Effector memory CD4-positive, alpha-beta T cell (primary cell): ENCODE measurements around the gene GALNT18.
"Not testable (repeated sequence)": the region's sequence is repeated elsewhere in the genome, so short reads cannot be mapped to it uniquely, and the experiment has no call there.

Experiments
- DNase-seq, 3 donors: peaks; one replicate each; pipeline ENCODE4 v3.0.0-alpha.2; 2020
- H3K27ac ChIP-seq: 2 replicates; pipeline ENCODE4 v1.7.0; 2013; ENCODE audit warnings: mild to moderate bottlenecking, low read length, moderate library complexity; ENCODE audit not compliant: insufficient read depth, poor library complexity, severe bottlenecking
- H3K27me3 ChIP-seq: replicated peaks from 2 replicates; pipeline ENCODE4 v1.7.0; 2013; ENCODE audit warnings: mild to moderate bottlenecking, low read length; ENCODE audit not compliant: insufficient read depth, control insufficient read depth, poor library complexity, severe bottlenecking
- H3K36me3 ChIP-seq: 2 replicates; pipeline ENCODE4 v1.7.0; 2013; ENCODE audit warnings: mild to moderate bottlenecking, low read length, moderate library complexity; ENCODE audit not compliant: control insufficient read depth, insufficient read depth
- H3K4me1 ChIP-seq: 2 replicates; pipeline ENCODE4 v1.7.0; 2013; ENCODE audit warnings: low read length, mild to moderate bottlenecking; ENCODE audit not compliant: control insufficient read depth, insufficient read depth, poor library complexity, severe bottlenecking
- H3K4me3 ChIP-seq: 2 replicates; pipeline ENCODE4 v1.7.0; 2013; ENCODE audit warnings: low read length, low read depth, mild to moderate bottlenecking; ENCODE audit not compliant: insufficient read depth, poor library complexity, severe bottlenecking
- H3K9me3 ChIP-seq: 2 replicates; pipeline ENCODE4 v1.7.0; 2013; ENCODE audit warnings: mild to moderate bottlenecking, low read length, moderate library complexity; ENCODE audit not compliant: control insufficient read depth

The GALNT18 gene

GRCh38 chr11:11356842-11357241 is 265.0 kb downstream of the GALNT18 start:
- H3K9me3 ChIP-seq, result no peaks in the 10 kb centered on the region
- no peak overlapping the region for H3K4me3 ChIP-seq
- H3K4me1 ChIP-seq, result no peaks in the 10 kb centered on the region

GRCh38 chr11:11352878-11353277 is 268.9 kb downstream of the GALNT18 start, which contains the start of gene CSNK2A3:
Gene CSNK2A3, minus strand, starts transcription at chr11:11353250. Its CDS starts 131 bp downstream, at chr11:11353119.
- not testable (repeated sequence) for H3K27me3 ChIP-seq, H3K4me1 ChIP-seq, H3K9me3 ChIP-seq, H3K36me3 ChIP-seq, H3K4me3 ChIP-seq, H3K27ac ChIP-seq, DNase-seq

More at GRCh38 chr11:11356842-11357241, 265.0 kb downstream of the GALNT18 start:
- no peak for DNase-seq
- H3K27ac ChIP-seq, result no peak overlapping the region
- no peaks in the 10 kb centered on the region for H3K27me3 ChIP-seq
- H3K36me3 ChIP-seq, result no peaks in the 10 kb centered on the region

- H3K4me1 ChIP-seq, H3K27ac ChIP-seq, H3K9me3 ChIP-seq, H3K36me3 ChIP-seq, DNase-seq, H3K27me3 ChIP-seq, H3K4me3 ChIP-seq: not testable (repeated sequence)
Observed at GRCh38 chr11:11351851-11352250, 270.0 kb downstream of the GALNT18 start.

GRCh38 chr11:11351042-11351586 is 270.7 kb downstream of the GALNT18 start:
- no peak overlapping the region for H3K4me3 ChIP-seq
- H3K4me1 ChIP-seq, result no peaks in the 10 kb centered on the region
- H3K27ac ChIP-seq, result no peak overlapping the region
- H3K9me3 ChIP-seq, result no peaks in the 10 kb centered on the region
- no peak for DNase-seq
- H3K36me3 ChIP-seq, result no peaks in the 10 kb centered on the region
- no peaks in the 10 kb centered on the region for H3K27me3 ChIP-seq

- Histone ChIP-seq H3K9me3 (no peaks in the 10 kb centered on the region), H3K4me1 (no peaks in the 10 kb centered on the region), H3K4me3 (no peak overlapping the region), H3K27ac (no peak overlapping the region), H3K27me3 (no peaks in the 10 kb centered on the region), H3K36me3 (no peaks in the 10 kb centered on the region)
- DNase-seq, result no peak
Observed at GRCh38 chr11:11349870-11350337, 271.9 kb downstream of the GALNT18 start.

- Histone ChIP-seq H3K9me3 (no peaks in the 10 kb centered on the region), H3K36me3 (no peaks in the 10 kb centered on the region), H3K4me1 (no peaks in the 10 kb centered on the region), H3K4me3 (no peak overlapping the region), H3K27me3 (no peaks in the 10 kb centered on the region), H3K27ac (no peak overlapping the region)
- no peak for DNase-seq
Observed at GRCh38 chr11:11349106-11349825, 272.5 kb downstream of the GALNT18 start.

- no peaks in the 10 kb centered on the region for H3K9me3 ChIP-seq
- H3K4me3 ChIP-seq, result no peak overlapping the region
- no peaks in the 10 kb centered on the region for H3K27me3 ChIP-seq
- H3K36me3 ChIP-seq, result no peaks in the 10 kb centered on the region
- H3K4me1 ChIP-seq, result no peaks in the 10 kb centered on the region
- no peak for DNase-seq
- H3K27ac ChIP-seq, result no peak overlapping the region
Observed at GRCh38 chr11:11348303-11348702, 273.5 kb downstream of the GALNT18 start.

GRCh38 chr11:11347592-11347991 is 274.2 kb downstream of the GALNT18 start:
- Histone ChIP-seq H3K9me3 (no peaks in the 10 kb centered on the region), H3K27ac (no peak overlapping the region), H3K4me3 (no peak overlapping the region), H3K4me1 (no peaks in the 10 kb centered on the region), H3K36me3 (no peaks in the 10 kb centered on the region), H3K27me3 (no peaks in the 10 kb centered on the region)
- DNase-seq, result no peak

- Histone ChIP-seq H3K4me3 (no peak overlapping the region), H3K36me3 (no peaks in the 10 kb centered on the region), H3K9me3 (no peaks in the 10 kb centered on the region), H3K27ac (no peak overlapping the region), H3K4me1 (no peaks in the 10 kb centered on the region), H3K27me3 (no peaks in the 10 kb centered on the region)
- no peak for DNase-seq
Observed at GRCh38 chr11:11346303-11346702, 275.5 kb downstream of the GALNT18 start.

- Histone ChIP-seq H3K4me3 (no peak overlapping the region), H3K36me3 (no peaks in the 10 kb centered on the region), H3K27me3 (no peaks in the 10 kb centered on the region), H3K4me1 (no peaks in the 10 kb centered on the region), H3K27ac (no peak overlapping the region), H3K9me3 (no peaks in the 10 kb centered on the region)
- DNase-seq, result no peak
Observed at GRCh38 chr11:11345099-11345498, 276.7 kb downstream of the GALNT18 start.
